T47D (cell line): Measurements from ENCODE around the gene FOXC1.

ENCODE experiments used
- DNase-seq, 2 experiments: peaks; one replicate each; pipeline versions ENCODE4 v3.0.0 to v3.0.0-alpha.2; 2011 to 2012; ENCODE audit warnings: low read depth in 1 of 2, low spot score in 1 of 2
- JUND ChIP-seq: IDR thresholded peaks from 2 replicates; pipeline ENCODE4 v1.6.1; 2012; ENCODE audit warnings: low read depth
- in situ Hi-C: cut with HindIII; loops from 2 replicates; pipeline ENCODE4 v1.10.0; 2016; ENCODE audit warnings: low sequenced_read_pairs, low pct_unique_long_range_greater_than_20kb

The FOXC1 gene

DNA sequence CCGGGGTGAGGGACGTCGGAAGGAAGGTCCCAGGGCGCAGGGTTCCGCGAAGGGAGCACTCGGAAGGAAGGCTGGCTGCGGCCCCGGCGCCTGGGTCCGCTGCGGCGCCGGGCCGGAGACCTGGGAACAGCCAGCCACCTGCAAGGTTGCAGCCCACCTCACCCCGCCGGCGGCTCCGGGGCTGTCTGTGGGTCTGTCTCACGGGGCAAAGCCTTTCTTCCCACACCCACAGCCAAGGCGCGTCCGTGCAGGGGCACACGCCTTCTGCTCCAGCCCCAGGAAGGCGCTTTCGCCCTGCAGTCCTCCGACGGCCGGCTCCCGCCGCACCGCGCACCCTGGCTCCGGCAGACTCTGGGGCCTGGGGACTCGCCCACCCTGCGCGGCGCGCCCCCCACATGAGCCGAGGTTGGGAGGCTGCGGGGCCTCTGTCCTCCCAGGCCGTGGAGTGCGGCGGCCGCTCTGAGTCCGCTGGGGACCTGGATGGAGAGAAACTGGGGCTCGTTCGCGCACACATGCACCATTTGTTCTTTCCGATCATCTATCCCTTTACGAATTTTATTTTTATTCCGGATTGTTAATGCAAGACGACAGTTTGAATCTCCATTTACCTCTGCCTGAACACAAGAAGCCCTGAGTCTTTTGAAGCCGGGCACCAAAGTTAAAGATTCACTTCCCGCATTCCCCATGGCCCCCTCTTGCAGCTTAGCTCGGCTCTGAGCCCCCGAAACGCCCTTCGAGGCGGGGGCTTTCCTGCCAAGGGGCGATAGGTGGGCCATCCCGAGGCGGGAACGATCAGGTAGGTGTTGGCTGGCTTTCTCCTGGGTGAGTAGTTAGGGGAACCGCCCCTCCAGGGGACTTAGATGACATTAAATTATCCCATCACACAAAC, 4.5 kb upstream of the FOXC1 start:
- DNase-seq, result no peak
- in situ Hi-C loops, result no loop called here
- TF ChIP-seq JUND, result no peak

DNA sequence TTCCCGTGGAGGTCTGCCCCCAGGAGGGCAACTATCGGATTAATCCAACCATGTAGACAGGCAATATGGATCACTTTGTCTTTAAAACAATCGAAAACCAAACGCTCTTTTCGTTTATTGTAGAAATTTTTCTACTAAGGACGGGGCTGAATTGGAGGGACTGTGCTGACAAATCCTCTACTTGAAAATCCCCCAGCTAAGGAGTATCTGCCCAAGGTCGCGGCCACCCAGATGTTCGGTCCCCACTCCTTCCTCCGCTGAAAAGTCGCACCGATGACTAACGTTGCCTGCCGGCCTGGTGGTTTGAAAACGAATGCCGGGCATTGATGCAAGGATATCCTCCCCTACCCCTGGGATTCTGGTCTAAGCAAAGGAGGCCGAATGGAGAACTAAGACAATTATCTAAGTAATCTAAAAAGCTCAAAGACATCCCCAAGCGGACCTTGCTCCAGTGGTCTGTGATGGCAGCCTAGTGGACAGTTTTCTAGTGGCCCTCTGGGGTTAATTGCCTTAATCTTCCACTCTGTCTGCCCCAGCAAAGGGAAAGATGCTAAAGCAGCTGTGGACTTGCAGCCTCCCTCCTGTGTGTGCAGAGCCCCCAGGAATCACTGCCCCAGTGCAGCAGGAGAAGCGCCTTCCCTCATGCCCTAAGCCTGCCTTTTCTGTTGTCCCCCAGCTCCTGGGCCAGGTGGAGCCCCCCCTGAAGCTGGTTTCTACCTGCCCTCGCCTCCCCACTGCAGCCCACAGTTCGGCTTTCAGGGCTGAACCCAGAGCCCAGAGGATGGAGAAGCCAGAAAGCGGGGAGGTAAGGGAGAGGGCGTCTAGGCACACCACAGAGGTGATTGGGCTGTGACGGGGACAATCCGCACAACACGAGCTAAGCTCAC, 3.6 kb upstream of the FOXC1 start:
- TF ChIP-seq JUND, result no peak
- no peak for DNase-seq
- in situ Hi-C loops, result no loop called here

DNA sequence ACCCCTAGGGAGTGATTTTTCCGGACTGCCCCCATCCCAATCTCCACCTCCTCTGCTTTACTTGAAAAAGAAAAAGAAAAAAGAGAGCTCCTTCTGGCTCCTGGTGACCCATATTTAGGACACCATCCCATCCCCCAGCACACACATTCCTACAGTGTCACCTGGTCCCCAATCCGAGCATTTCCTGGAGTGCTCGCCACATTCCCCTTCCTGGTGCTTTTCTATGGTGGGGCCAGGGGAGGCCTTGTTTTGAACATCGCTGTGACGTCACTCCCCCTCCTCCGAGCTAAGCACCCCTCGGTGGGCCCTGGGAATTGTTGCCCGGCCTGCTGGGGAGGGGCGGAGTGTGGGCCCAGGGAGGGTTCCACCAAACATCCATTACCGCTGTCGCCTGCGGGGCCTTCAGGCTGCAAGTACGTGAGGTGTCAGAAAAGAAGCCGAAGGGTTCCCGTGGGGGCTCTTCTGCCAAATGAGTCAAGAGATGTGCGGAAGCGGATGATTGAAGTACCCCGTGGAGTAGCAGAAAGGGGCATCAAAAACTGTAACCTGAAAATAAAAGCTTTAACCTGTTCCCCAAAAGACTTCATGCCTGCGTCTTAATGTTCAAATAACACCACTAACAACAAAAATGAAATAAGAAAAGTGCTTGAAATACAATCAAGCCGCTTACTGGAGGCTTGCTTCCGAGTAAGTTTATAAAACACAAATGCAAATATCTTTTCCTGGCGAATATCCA, 2.8 kb upstream of the FOXC1 start:
- no peak for TF ChIP-seq JUND
- peak in 1 of 2 experiments; percentile 47 for DNase-seq
- in situ Hi-C loops, result no loop called here

DNA sequence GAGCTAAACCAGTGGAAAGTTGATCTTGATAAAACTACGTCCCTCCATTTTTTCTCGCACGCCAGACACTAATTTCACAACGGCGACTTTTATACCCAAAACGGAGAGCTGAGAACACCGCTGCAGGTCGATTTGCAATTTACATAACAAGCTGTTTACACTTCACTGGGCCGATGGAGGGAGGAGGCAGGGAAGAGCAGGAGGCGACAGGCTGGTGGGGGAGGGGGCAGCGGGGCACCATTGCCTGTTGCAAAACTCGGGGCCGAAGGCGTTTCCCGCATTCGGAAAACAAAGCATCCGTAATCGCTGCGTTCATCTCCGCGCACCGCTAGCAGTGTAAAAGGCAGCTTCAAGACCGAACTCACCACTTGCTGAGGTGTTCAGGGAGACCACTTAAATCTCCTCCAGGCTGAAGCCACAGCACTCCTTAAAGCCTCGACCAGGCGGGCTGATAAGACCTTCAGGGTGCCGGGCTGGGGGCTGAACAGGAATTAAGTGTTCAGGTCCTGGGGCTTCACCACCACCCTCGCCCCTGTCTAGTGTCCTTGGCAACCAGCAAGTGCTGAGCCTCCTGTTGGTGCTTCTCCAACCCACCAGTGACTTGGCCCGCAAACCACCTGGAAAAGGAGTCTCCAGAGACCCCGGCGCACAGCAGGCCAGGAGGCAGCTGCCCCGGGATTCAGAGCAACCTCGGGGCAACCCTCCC, 2.0 kb upstream of the FOXC1 start:
- no peak for TF ChIP-seq JUND
- in situ Hi-C loops, result no loop called here
- DNase-seq, result peak in 1 of 2 experiments; percentile 60

DNA sequence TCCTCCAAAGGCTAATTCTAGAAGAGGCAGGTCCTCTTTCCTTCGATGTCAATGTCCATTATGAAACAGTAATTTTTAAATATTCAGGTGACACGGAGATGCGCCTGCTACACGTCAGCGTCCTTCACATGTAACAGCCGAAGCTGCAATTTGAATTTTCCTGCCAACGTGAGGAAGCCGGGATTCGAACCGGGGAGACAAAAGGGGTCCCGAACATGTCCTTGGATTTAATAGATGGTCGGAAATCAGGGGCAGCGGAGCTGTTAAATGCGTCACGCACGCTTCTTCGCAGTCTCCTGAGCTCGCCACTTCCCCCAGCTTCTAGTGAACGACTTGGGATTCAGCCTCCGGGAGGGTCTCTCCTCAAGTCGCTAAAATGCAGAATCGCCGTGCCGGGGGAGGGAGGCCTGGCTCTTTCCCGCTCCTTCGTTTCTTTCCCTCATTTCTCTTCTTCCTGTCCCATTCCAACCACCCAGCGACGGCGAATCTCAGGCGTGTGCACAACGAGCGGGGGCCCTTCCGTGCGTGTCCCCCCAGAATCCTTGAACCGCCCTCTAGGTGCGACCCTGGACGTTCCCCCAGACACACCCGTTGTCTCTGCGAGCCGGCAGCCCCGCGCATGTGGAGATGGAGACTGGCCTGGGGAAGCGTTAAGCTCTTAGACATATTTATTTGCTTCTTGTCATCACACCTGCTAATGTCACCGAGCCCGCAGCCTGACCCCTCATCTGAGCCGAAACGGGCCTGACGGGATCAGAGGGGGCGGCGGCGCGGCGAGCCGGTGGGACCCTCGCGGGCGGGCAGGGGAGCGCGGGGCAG, 1.3 kb upstream of the FOXC1 start:
- in situ Hi-C loops, result no loop called here
- DNase-seq, result peak in 1 of 2 experiments; percentile 24
- TF ChIP-seq JUND, result no peak

DNA sequence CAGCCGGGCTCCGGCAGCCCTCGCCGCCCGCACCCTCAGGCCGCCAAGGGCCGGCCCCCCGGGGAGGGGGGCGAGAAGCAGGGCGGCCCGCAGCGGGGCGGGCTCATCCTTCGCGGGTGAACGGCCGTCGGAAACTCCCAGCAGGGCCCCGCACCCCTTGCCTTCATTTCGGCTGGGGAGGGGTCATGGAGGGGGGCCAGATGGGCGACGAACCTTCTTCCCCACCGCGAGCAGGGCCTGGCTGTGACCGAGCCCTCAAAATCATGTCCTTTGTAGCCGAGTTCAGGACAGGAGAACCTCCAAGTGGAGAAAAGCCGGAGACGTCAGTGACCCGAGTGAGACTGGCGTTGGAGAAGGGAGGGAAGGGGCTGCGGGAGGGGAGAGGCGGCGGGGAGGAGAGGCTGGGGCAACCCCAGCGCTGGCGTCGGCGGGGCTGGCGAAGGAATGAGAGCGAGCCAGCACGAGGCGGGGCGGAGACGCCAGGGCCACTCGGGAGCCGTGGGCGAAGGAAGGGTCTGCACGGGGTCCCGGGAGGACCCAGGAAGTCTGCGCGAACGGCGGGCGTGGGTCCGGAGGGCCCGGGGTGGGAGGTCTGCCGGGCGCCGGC, 571 bp upstream of the FOXC1 start:
- no peak for TF ChIP-seq JUND
- in situ Hi-C loops, result no loop called here
- DNase-seq, result peak in 1 of 2 experiments; percentile 35

DNA sequence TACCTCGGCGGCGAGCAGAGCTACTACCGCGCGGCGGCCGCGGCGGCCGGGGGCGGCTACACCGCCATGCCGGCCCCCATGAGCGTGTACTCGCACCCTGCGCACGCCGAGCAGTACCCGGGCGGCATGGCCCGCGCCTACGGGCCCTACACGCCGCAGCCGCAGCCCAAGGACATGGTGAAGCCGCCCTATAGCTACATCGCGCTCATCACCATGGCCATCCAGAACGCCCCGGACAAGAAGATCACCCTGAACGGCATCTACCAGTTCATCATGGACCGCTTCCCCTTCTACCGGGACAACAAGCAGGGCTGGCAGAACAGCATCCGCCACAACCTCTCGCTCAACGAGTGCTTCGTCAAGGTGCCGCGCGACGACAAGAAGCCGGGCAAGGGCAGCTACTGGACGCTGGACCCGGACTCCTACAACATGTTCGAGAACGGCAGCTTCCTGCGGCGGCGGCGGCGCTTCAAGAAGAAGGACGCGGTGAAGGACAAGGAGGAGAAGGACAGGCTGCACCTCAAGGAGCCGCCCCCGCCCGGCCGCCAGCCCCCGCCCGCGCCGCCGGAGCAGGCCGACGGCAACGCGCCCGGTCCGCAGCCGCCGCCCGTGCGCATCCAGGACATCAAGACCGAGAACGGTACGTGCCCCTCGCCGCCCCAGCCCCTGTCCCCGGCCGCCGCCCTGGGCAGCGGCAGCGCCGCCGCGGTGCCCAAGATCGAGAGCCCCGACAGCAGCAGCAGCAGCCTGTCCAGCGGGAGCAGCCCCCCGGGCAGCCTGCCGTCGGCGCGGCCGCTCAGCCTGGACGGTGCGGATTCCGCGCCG, 994 bp downstream of the FOXC1 start:
- peak; percentile 44 to 84 for DNase-seq
- in situ Hi-C loops, result no loop called here
- no peak for TF ChIP-seq JUND

DNA sequence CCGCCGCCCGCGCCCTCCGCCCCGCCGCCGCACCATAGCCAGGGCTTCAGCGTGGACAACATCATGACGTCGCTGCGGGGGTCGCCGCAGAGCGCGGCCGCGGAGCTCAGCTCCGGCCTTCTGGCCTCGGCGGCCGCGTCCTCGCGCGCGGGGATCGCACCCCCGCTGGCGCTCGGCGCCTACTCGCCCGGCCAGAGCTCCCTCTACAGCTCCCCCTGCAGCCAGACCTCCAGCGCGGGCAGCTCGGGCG, 1.5 kb downstream of the FOXC1 start:
- in situ Hi-C loops, result no loop called here
- DNase-seq, result no peak
- TF ChIP-seq JUND, result no peak

DNA sequence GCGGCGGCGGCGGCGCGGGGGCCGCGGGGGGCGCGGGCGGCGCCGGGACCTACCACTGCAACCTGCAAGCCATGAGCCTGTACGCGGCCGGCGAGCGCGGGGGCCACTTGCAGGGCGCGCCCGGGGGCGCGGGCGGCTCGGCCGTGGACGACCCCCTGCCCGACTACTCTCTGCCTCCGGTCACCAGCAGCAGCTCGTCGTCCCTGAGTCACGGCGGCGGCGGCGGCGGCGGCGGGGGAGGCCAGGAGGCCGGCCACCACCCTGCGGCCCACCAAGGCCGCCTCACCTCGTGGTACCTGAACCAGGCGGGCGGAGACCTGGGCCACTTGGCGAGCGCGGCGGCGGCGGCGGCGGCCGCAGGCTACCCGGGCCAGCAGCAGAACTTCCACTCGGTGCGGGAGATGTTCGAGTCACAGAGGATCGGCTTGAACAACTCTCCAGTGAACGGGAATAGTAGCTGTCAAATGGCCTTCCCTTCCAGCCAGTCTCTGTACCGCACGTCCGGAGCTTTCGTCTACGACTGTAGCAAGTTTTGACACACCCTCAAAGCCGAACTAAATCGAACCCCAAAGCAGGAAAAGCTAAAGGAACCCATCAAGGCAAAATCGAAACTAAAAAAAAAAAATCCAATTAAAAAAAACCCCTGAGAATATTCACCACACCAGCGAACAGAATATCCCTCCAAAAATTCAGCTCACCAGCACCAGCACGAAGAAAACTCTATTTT, 2.0 kb downstream of the FOXC1 start:
- no peak for TF ChIP-seq JUND
- in situ Hi-C loops, result no loop called here
- DNase-seq, result no peak
